Keratinocyte (primary cell): ENCODE results near the gene ACACA. TPM values are rescaled to one million over a fixed set of nuclear protein-coding genes. Genes with fewer than 3 reads are reported as not detected.

ENCODE experiments used
- DNase-seq: peaks from one replicate; pipeline ENCODE4 v3.0.0-alpha.2; 2011; ENCODE audit warnings: low read depth, missing footprints, low spot score
- FAIRE-seq: peaks from 2 replicates; lab custom pipeline; 2011; peaks lifted over from hg19 to GRCh38; lab: Jason Lieb, UNC
- H2AFZ ChIP-seq: 2 replicates; pipeline ENCODE4 v1.6.0; 2012; ENCODE audit warnings: low read length, control low read depth, inconsistent platforms; ENCODE audit not compliant: control insufficient read depth
- H3K27ac ChIP-seq: 2 replicates; pipeline ENCODE4 v1.5.1; 2011; ENCODE audit warnings: low read length; ENCODE audit not compliant: control insufficient read depth, insufficient read depth
- H3K27me3 ChIP-seq: 3 replicates; pipeline ENCODE4 v1.6.0; 2011; ENCODE audit warnings: low read length; ENCODE audit not compliant: control insufficient read depth, insufficient read depth; ENCODE audit errors: extremely low read depth
- H3K36me3 ChIP-seq, 2 experiments: 2 replicates in 1 of 2; 3 replicates in 1 of 2; pipeline ENCODE4 v1.5.1; 2011; ENCODE audit warnings: low read length in 2 of 2, mild to moderate bottlenecking in 1 of 2; ENCODE audit not compliant: control insufficient read depth in 2 of 2, insufficient read depth in 2 of 2; ENCODE audit errors: extremely low read depth in 1 of 2
- H3K4me1 ChIP-seq: 3 replicates; pipeline ENCODE4 v1.5.1; 2011; ENCODE audit warnings: low read length; ENCODE audit not compliant: control insufficient read depth, insufficient read depth; ENCODE audit errors: extremely low read depth
- H3K4me2 ChIP-seq: 3 replicates; pipeline ENCODE4 v1.6.0; 2011; ENCODE audit warnings: low read depth, low read length; ENCODE audit not compliant: control insufficient read depth, insufficient read depth; ENCODE audit errors: extremely low read depth
- H3K4me3 ChIP-seq, 3 experiments: fragments of 200-600 bp in 1 of 3; sonication (generic) in 1 of 3; 2 replicates in 2 of 3; 3 replicates in 1 of 3; pipeline ENCODE4 v1.5.1; 2011 to 2016; ENCODE audit warnings: low read length in 3 of 3, mild to moderate bottlenecking in 3 of 3, control low read depth in 2 of 3, inconsistent platforms in 1 of 3, low read depth in 1 of 3, mixed read lengths in 1 of 3, mixed run types in 1 of 3, moderate library complexity in 1 of 3; ENCODE audit not compliant: control insufficient read depth in 2 of 3, insufficient read depth in 2 of 3; ENCODE audit errors: extremely low read depth in 1 of 3
- H3K79me2 ChIP-seq: 2 replicates; pipeline ENCODE4 v1.6.0; 2012; ENCODE audit warnings: low read length; ENCODE audit not compliant: control insufficient read depth, insufficient read depth
- H3K9ac ChIP-seq: 3 replicates; pipeline ENCODE4 v1.6.0; 2011; ENCODE audit warnings: low read length; ENCODE audit not compliant: control insufficient read depth, insufficient read depth; ENCODE audit errors: extremely low read depth
- H3K9me1 ChIP-seq: 3 replicates; pipeline ENCODE4 v1.6.0; 2011; ENCODE audit warnings: low read length; ENCODE audit not compliant: control insufficient read depth, insufficient read depth; ENCODE audit errors: extremely low read depth
- H3K9me3 ChIP-seq: 2 replicates; pipeline ENCODE4 v1.5.1; 2012; ENCODE audit warnings: low read depth, low read length; ENCODE audit not compliant: control insufficient read depth
- H4K20me1 ChIP-seq: 3 replicates; pipeline ENCODE4 v1.6.0; 2011; ENCODE audit warnings: low read length; ENCODE audit not compliant: control insufficient read depth, insufficient read depth; ENCODE audit errors: extremely low read depth
- EZH2 ChIP-seq: IDR thresholded peaks from one replicate; pipeline ENCODE4 v1.6.1; 2012; ENCODE audit warnings: inconsistent platforms, mild to moderate bottlenecking, low read length, moderate library complexity
- dilution Hi-C: fragments of 300-500 bp; cut with MboI; formaldehyde crosslinking; loops from one replicate; pipeline ENCODE4 v1.7.0; 2020; ENCODE audit warnings: low sequenced_read_pairs; ENCODE audit not compliant: extremely low pct_ligation_motif_present
- polyA plus RNA-seq, 5 experiments: library from polyadenylated mRNA; depleted of rRNA in 3 of 5; stranded (reverse) in 3 of 5; stranded (forward) in 1 of 5; unstranded in 1 of 5; fragments of >200 nt; gene quantifications; 1 replicate in 1 of 5; 2 replicates in 3 of 5; 3 replicates in 1 of 5; pipeline versions ENCODE4 v1.2.1 to v1.2.3, GENCODE V29; 2011 to 2012; ENCODE audit warnings: missing spikeins in 2 of 5, low read depth in 1 of 5, low replicate concordance in 1 of 5
- TF ChIP-seq, protein P1 (sequence below), 3 experiments: IDR thresholded peaks in 1 of 3; conservative IDR thresholded peaks in 1 of 3; optimal IDR thresholded peaks in 1 of 3; 2 replicates in 2 of 3; 3 replicates in 1 of 3; pipeline versions ENCODE3 to v1.5.1; 2011; ENCODE audit warnings: low read length in 3 of 3, mild to moderate bottlenecking in 3 of 3, moderate library complexity in 2 of 3, control low read depth in 1 of 3, inconsistent platforms in 1 of 3; ENCODE audit not compliant: insufficient read depth in 2 of 3; ENCODE audit errors: extremely low read depth in 1 of 3

ACACA gene
- polyA plus RNA-seq, 1 donor (not counting 4 experiments of a cell fraction or from before 2014, with no cell fraction given) = 85.8 TPM

DNA sequence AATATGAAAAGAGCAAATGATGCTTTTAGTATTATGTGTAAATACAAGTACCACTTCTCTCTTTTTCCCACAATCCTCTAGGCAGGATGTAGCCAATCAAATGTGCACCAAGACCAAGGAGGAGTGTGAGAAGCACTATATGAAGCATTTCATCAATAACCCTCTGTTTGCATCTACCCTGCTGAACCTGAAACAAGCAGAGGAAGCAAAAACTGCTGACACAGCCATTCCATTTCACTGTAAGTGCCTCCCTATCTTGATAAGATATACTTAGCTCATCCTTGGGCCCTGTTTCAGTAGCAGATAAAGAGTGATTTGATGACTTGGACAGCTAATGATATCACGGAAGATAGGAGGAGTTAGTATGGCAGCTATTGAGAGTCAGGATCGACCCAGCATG lies 33.8 kb upstream of the ACACA start:
- H3K4me1 ChIP-seq = no peaks in the 10 kb centered on the region
- dilution Hi-C loops = no loop called here
- H3K4me3 ChIP-seq = no peak overlapping the region
- peaks cover 8 to 18% of the 10 kb centered on the region in 2 experiments for H3K36me3 ChIP-seq
- H3K9me3 ChIP-seq = no peaks in the 10 kb centered on the region
- H2AFZ ChIP-seq = no peak overlapping the region
- no peaks in the 10 kb centered on the region for H3K27me3 ChIP-seq
- TF ChIP-seq, protein P1, sequence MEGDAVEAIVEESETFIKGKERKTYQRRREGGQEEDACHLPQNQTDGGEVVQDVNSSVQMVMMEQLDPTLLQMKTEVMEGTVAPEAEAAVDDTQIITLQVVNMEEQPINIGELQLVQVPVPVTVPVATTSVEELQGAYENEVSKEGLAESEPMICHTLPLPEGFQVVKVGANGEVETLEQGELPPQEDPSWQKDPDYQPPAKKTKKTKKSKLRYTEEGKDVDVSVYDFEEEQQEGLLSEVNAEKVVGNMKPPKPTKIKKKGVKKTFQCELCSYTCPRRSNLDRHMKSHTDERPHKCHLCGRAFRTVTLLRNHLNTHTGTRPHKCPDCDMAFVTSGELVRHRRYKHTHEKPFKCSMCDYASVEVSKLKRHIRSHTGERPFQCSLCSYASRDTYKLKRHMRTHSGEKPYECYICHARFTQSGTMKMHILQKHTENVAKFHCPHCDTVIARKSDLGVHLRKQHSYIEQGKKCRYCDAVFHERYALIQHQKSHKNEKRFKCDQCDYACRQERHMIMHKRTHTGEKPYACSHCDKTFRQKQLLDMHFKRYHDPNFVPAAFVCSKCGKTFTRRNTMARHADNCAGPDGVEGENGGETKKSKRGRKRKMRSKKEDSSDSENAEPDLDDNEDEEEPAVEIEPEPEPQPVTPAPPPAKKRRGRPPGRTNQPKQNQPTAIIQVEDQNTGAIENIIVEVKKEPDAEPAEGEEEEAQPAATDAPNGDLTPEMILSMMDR (optimal IDR thresholded peaks at IDR 0.05 in 1 of 3, IDR thresholded peaks at IDR 0.05 in 1 of 3, conservative IDR thresholded peaks at IDR 0.05 in 1 of 3; ENCODE audit: extremely low read depth in 1 of 3, insufficient read depth in 2 of 3, low read length in 3 of 3) = no peak
- FAIRE-seq (no peak), DNase-seq (no peak)
- no peaks in the 10 kb centered on the region for H3K9me1 ChIP-seq
- H3K9ac ChIP-seq = no peak overlapping the region
- H4K20me1 ChIP-seq = no peaks in the 10 kb centered on the region
- H3K27ac ChIP-seq = no peak overlapping the region
- no peak overlapping the region for H3K4me2 ChIP-seq
- H3K79me2 ChIP-seq = no peaks in the 10 kb centered on the region

DNA sequence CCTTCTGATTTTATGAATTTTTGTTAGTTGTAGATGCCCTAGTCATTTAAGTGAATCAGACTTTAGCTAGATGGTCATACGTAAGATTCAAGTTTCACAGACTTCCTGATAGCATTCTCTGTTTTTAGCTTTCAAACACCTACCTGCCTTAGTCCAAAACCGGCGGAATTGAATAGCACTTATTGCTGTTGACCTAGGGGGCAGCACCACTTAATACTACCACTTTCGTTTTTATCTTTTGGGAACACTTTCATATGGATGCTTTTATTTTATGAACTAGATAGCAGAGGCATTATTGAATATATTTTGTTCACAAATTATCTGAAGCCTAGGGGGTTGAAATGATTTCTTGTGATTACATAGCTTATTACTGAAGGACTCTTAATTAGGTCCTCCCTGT lies 31.5 kb upstream of the ACACA start:
- TF ChIP-seq EZH2 = no peak
- TF ChIP-seq, protein P1 (optimal IDR thresholded peaks at IDR 0.05 in 1 of 3, IDR thresholded peaks at IDR 0.05 in 1 of 3, conservative IDR thresholded peaks at IDR 0.05 in 1 of 3; ENCODE audit: extremely low read depth in 1 of 3, insufficient read depth in 2 of 3, low read length in 3 of 3) = peak in 2 of 3 experiments; percentile 9 to 43
- no peak overlapping the region for H3K27ac ChIP-seq
- no peaks in the 10 kb centered on the region for H3K9me3 ChIP-seq
- no peaks in the 10 kb centered on the region for H3K79me2 ChIP-seq
- no peaks in the 10 kb centered on the region for H3K27me3 ChIP-seq
- dilution Hi-C loops = no loop called here
- FAIRE-seq (no peak), DNase-seq (no peak)
- peaks cover 8 to 22% of the 10 kb centered on the region in 2 experiments for H3K36me3 ChIP-seq
- H2AFZ ChIP-seq = no peak overlapping the region
- H4K20me1 ChIP-seq = no peaks in the 10 kb centered on the region
- H3K9me1 ChIP-seq = no peaks in the 10 kb centered on the region
- no peak overlapping the region for H3K9ac ChIP-seq
- H3K4me1 ChIP-seq = no peaks in the 10 kb centered on the region
- no peak overlapping the region for H3K4me3 ChIP-seq
- no peak overlapping the region for H3K4me2 ChIP-seq
